Keratinocyte (primary cell): Measurements from ENCODE around the gene SEMA7A.

Source experiments
- CTCF ChIP-seq, 3 experiments: IDR thresholded peaks in 1 of 3; conservative IDR thresholded peaks in 1 of 3; optimal IDR thresholded peaks in 1 of 3; 2 replicates in 2 of 3; 3 replicates in 1 of 3; pipeline versions ENCODE3 to v1.5.1; 2011; ENCODE audit warnings: low read length in 3 of 3, mild to moderate bottlenecking in 3 of 3, moderate library complexity in 2 of 3, control low read depth in 1 of 3, inconsistent platforms in 1 of 3; ENCODE audit not compliant: insufficient read depth in 2 of 3; ENCODE audit errors: extremely low read depth in 1 of 3
- EZH2 ChIP-seq: IDR thresholded peaks from one replicate; pipeline ENCODE4 v1.6.1; 2012; ENCODE audit warnings: inconsistent platforms, mild to moderate bottlenecking, low read length, moderate library complexity

- TF ChIP-seq CTCF (optimal IDR thresholded peaks at IDR 0.05 in 1 of 3, IDR thresholded peaks at IDR 0.05 in 1 of 3, conservative IDR thresholded peaks at IDR 0.05 in 1 of 3; ENCODE audit: extremely low read depth in 1 of 3, insufficient read depth in 2 of 3, low read length in 3 of 3): no peak
- no peak for TF ChIP-seq EZH2
Measured at GRCh38 chr15:74383695-74384565, 49.8 kb downstream of the SEMA7A start.
